Omental fat pad (tissue), 4 donors: ENCODE measurements around the gene DNA2. TPM values are rescaled to one million over a fixed set of nuclear protein-coding genes. Genes with fewer than 3 reads are reported as not detected.

Source experiments
- ATAC-seq: fragments of 150-250 bp; one replicate; pipeline ENCODE4 v1.9.1; 2016; ENCODE audit warnings: mild to moderate bottlenecking, moderate library complexity; ENCODE audit not compliant: low FRiP score
- DNase-seq: peaks from one replicate; pipeline ENCODE4 v3.0.0-alpha.2; 2019; ENCODE audit warnings: low spot score
- CTCF ChIP-seq, 3 donors: fragments of 450-650 bp; IDR thresholded peaks; one replicate each; pipeline ENCODE4 v1.5.1; 2016 to 2017; ENCODE audit warnings: antibody characterized with exemption in 3 of 3, mild to moderate bottlenecking in 3 of 3, moderate library complexity in 2 of 3
- total RNA-seq, 4 donors: library from RNA; depleted of rRNA; stranded (reverse); fragments of >200 nt; gene quantifications; one replicate each; pipeline ENCODE4 v1.1.0, GENCODE V29; 2016

Gene DNA2
- total RNA-seq, 4 donors from 2014 or later: 2.3 to 4.1 (median 3.3) TPM

DNA sequence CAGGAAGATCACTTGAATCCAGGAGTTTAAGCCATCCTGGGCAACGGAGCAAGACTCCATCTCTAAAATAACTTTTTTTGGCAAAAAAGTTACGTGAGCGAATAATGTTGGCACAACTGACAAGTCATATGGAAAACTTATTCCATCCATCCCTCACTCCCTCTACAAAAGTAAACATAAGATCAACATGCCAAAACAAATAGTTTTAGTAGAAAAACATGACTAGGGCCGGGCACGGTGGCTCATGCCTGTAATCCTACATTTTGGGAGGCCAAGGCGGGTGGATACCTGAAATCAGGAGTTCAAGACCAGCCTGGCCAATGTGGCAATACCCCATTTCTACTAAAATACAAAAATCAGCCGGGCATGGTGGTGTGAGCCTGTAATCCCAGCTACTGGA lies 29.9 kb upstream of the DNA2 start:
- no peak for ATAC-seq
- DNase-seq: no peak
- no peak for TF ChIP-seq CTCF (IDR thresholded peaks at IDR 0.05)

DNA sequence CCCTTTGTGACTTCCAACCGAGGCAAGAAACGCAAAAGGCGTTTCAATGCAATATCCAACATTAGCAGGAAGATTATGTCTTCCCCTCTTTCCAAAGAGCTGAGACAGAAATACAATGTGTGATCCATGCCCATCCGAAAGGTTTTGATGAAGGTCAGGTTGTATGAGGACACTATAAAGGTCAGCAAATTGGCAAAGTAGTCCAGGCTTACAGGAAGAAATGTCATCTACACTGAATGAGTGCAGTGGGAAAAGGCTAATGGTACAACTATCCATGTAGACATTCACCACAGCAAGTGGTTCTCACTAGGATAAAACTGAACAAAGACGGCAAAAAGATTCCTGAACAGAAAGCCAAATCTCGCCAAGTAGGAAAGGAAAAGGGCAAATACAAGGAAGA lies 27.8 kb upstream of the DNA2 start:
- TF ChIP-seq CTCF (IDR thresholded peaks at IDR 0.05): no peak
- no peak for DNase-seq
- ATAC-seq: no peak

- ATAC-seq (no peak), DNase-seq (no peak)
- no peak for TF ChIP-seq CTCF (IDR thresholded peaks at IDR 0.05)
These were observed 24.3 kb upstream of the DNA2 start for GRCh38 chr10:68496072-68496471.

GRCh38 chr10:68492118-68492517 lies 20.3 kb upstream of the DNA2 start:
- DNase-seq: no peak
- TF ChIP-seq CTCF (IDR thresholded peaks at IDR 0.05): no peak
- ATAC-seq: no peak

GRCh38 chr10:68489919-68490318 lies 18.1 kb upstream of the DNA2 start:
- DNase-seq: no peak
- no peak for ATAC-seq
- no peak for TF ChIP-seq CTCF (IDR thresholded peaks at IDR 0.05)

DNA sequence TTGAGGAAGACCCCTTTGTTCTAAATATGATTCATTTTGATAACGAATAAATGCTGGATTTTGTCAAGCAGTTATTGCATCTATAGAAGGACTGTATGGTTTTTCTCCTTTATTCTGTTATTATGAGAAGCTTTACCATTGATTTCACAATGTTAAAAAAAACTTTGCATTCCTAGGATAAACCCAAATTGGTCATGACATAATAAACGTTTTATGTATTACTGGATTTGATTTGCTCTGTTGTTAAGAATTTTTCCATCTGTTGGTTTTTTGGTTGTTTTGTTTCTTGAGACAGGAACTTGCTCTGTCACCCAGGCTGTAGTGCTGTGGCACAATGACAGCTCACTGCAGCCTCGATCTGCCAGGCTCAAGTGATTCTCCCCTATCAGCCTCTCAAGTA lies 2.2 kb upstream of the DNA2 start:
- DNase-seq: no peak
- no peak for ATAC-seq
- TF ChIP-seq CTCF (IDR thresholded peaks at IDR 0.05): no peak

DNA sequence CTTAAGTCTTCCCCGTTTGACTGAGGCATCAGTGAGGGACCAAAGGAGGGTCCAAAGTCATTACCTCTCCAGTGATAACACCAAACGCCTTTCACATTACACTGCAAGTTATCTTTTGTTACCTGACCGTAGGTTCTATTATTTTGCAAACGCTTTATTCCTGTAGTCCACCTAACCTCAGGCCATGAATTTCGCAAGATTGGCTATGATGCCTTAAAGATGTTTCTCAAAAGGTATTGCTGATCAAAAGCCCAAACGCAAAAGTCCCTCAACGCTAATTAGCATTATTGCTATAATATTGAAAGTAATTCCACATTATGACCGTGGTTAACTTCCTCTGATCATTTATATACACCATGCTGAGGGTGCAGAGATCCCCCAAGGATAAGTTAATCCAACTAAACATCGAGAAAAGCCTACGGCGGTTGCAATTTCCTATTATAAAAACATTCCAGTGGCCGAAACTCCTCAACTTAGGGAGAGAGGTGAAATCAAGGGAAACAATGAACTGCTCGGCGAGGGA lies 649 bp downstream of the DNA2 start:
- DNase-seq: no peak
- no peak for TF ChIP-seq CTCF (IDR thresholded peaks at IDR 0.05)
- ATAC-seq: no peak
